GM12878 (cell line): ENCODE data around the gene UBE2O. TPM values are rescaled to one million over a fixed set of nuclear protein-coding genes. Genes with fewer than 3 reads are reported as not detected.
A peak's percentile ranks its signal among the peaks of the same experiment; 100 is the strongest.

Experiments
- ATAC-seq: fragments of 200-7000 bp; cut with Tn5 transposase; 3 replicates; pipeline ENCODE4 v1.9.1; 2020; ENCODE audit warnings: mild to moderate bottlenecking, moderate library complexity
- BruUV-seq: library from RNA; stranded (reverse); fragments of 400-500 nt; replicated peaks from 2 replicates; lab custom pipeline; 2021; lab: Mats Ljungman, UMichigan
- CTCF ChIA-PET: fragments of 300-600 bp; sonication (Branson Sonifier 250); formaldehyde crosslinking; extraction: SDS; loops from one replicate; lab custom pipeline; 2021; ENCODE audit warnings: inconsistent platforms; lab: Yijun Ruan, JAX
- POLR2A ChIA-PET: fragments of 350-600 bp; formaldehyde crosslinking; extraction: SDS; loops from one replicate; lab custom pipeline; 2021; ENCODE audit warnings: inconsistent platforms; lab: Charles Lee
- RAD21 ChIA-PET: fragments of 300-600 bp; sonication (Branson Sonifier 250); formaldehyde crosslinking; loops from one replicate; lab custom pipeline; 2023; ENCODE audit warnings: antibody characterized with exemption; ENCODE audit not compliant: unreplicated experiment; lab: Charles Lee
- SMC1A ChIA-PET: fragments of 300-600 bp; sonication (Branson Sonifier 250); formaldehyde crosslinking; loops from one replicate; lab custom pipeline; 2023; ENCODE audit not compliant: unreplicated experiment, uncharacterized antibody; lab: Charles Lee
- DNase-seq: peaks from one replicate; pipeline ENCODE4 v3.0.0-alpha.2; 2011; ENCODE audit warnings: low read depth, low spot score
- FAIRE-seq: peaks from 3 replicates; lab custom pipeline; 2011; peaks lifted over from hg19 to GRCh38; lab: Jason Lieb, UNC
- H2AFZ ChIP-seq: 2 replicates; pipeline ENCODE4 v1.6.0; 2011; ENCODE audit warnings: low read depth, low read length, control low read depth; ENCODE audit not compliant: control insufficient read depth
- H3K27ac ChIP-seq: 2 replicates; pipeline ENCODE4 v1.5.1; 2011; ENCODE audit warnings: control low read depth; ENCODE audit not compliant: control insufficient read depth, insufficient read depth
- H3K27me3 ChIP-seq, 2 experiments: replicated peaks in 1 of 2; 2 replicates each; pipeline versions ENCODE4 v1.6.0 to v1.6.1; 2011; ENCODE audit warnings: low read length in 1 of 2; ENCODE audit not compliant: control insufficient read depth in 2 of 2, insufficient read depth in 2 of 2
- H3K36me3 ChIP-seq, 2 experiments: 2 replicates each; pipeline ENCODE4 v1.5.1; 2011; ENCODE audit warnings: low read length in 1 of 2; ENCODE audit not compliant: control insufficient read depth in 2 of 2, insufficient read depth in 2 of 2
- H3K4me1 ChIP-seq: 2 replicates; pipeline ENCODE4 v1.6.1; 2011; ENCODE audit warnings: mild to moderate bottlenecking, low read length, moderate library complexity, mixed read lengths; ENCODE audit not compliant: control insufficient read depth, insufficient read depth
- H3K4me2 ChIP-seq: 2 replicates; pipeline ENCODE4 v1.6.0; 2011; ENCODE audit warnings: control low read depth; ENCODE audit not compliant: control insufficient read depth, insufficient read depth
- H3K4me3 ChIP-seq: fragments of 200-600 bp; sonication (generic); 2 replicates; pipeline ENCODE4 v1.5.1; 2016
- H3K79me2 ChIP-seq: 2 replicates; pipeline ENCODE4 v1.6.0; 2011; ENCODE audit warnings: low read length; ENCODE audit not compliant: control insufficient read depth, insufficient read depth
- H3K9ac ChIP-seq: 2 replicates; pipeline ENCODE4 v1.8.0; 2011; ENCODE audit warnings: low read length, control low read depth, mixed read lengths; ENCODE audit not compliant: control insufficient read depth, insufficient read depth
- H3K9me3 ChIP-seq: replicated peaks from 3 replicates; pipeline ENCODE4 v1.5.1; 2011; ENCODE audit warnings: mild to moderate bottlenecking, low read length; ENCODE audit not compliant: control insufficient read depth, insufficient read depth
- H4K20me1 ChIP-seq: 2 replicates; pipeline ENCODE4 v1.6.0; 2011; ENCODE audit not compliant: control insufficient read depth, insufficient read depth
- EP300 ChIP-seq, 2 experiments: fragments of 150-350 bp in 1 of 2; IDR thresholded peaks; 2 replicates each; pipeline ENCODE4 v1.6.1; 2011 to 2012; ENCODE audit warnings: low read depth in 2 of 2, low read length in 2 of 2, borderline replicate concordance in 1 of 2, improper control_type of control experiment in 1 of 2, inconsistent platforms in 1 of 2; ENCODE audit not compliant: control insufficient read depth in 1 of 2
- IKZF1 ChIP-seq: fragments of 450-650 bp; conservative IDR thresholded peaks from 2 replicates; pipeline ENCODE4 v1.6.1; 2017; ENCODE audit warnings: antibody characterized with exemption, mild to moderate bottlenecking
- KDM1A ChIP-seq: fragments of 200-600 bp; sonication (generic); IDR thresholded peaks from 2 replicates; pipeline ENCODE4 v1.6.1; 2016; ENCODE audit warnings: borderline replicate concordance
- MTA3 ChIP-seq: IDR thresholded peaks from 2 replicates; pipeline ENCODE4 v1.6.1; 2012; ENCODE audit warnings: low read length, inconsistent platforms, borderline replicate concordance
- NBN ChIP-seq: fragments of 450-650 bp; IDR thresholded peaks from 2 replicates; pipeline ENCODE4 v1.6.1; 2016
- ZBED1 ChIP-seq: IDR thresholded peaks from 2 replicates; pipeline ENCODE4 v1.6.1; 2016; ENCODE audit warnings: borderline replicate concordance
- WGBS: methylation state at CpG from one replicate; pipeline ENCODE4 v1.1.6; 2016; ENCODE audit warnings: low lambda C conversion rate; ENCODE audit not compliant: insufficient replicate concordance, insufficient coverage; ENCODE audit errors: missing lambda C conversion rate; 5-methylcytosine and 5-hydroxymethylcytosine counted together
- in situ Hi-C: fragments of 300-500 bp; cut with MboI; formaldehyde crosslinking; loops from 9 replicates; pipeline ENCODE4 v1.14.3; 2018; ENCODE audit warnings: mixed read lengths
- intact Hi-C: fragments of 100-400 bp; cut with micrococcal nuclease; formaldehyde crosslinking; loops from one replicate; pipeline ENCODE4 v1.14.2; 2022; ENCODE audit not compliant: unreplicated experiment
- polyA plus RNA-seq, 11 experiments: library from polyadenylated mRNA; depleted of rRNA in 4 of 11; unstranded in 6 of 11; stranded (reverse) in 5 of 11; fragments of >200 nt; fragmentation: Nextera tagmentation in 4 of 11; fragmentation: Illumina TruSeq in 1 of 11; extraction: Ambion mirVana in 4 of 11; extraction: Trizol in 1 of 11; gene quantifications; 1 replicate in 1 of 11; 2 replicates in 10 of 11; pipeline versions ENCODE4 v1.2.1 to v1.2.3, GENCODE V29; 2011 to 2016; ENCODE audit warnings: inconsistent platforms in 2 of 11, missing spikeins in 2 of 11, low read depth in 1 of 11
- total RNA-seq, 4 experiments: library from RNA; depleted of rRNA in 3 of 4; stranded (reverse); fragments of >200 nt in 3 of 4; fragmentation: Illumina TruSeq in 1 of 4; extraction: Trizol in 1 of 4; gene quantifications; 2 replicates each; pipeline versions ENCODE4 v1.2.1 to v1.2.3, GENCODE V29; 2013 to 2021
- TF ChIP-seq, protein P1 (sequence below): fragments of 450-650 bp; IDR thresholded peaks from 2 replicates; pipeline ENCODE4 v1.6.1; 2016; ENCODE audit warnings: mild to moderate bottlenecking, moderate library complexity, borderline replicate concordance
- TF ChIP-seq, protein P2 (sequence below): IDR thresholded peaks from 2 replicates; pipeline ENCODE4 v1.6.1; 2011; ENCODE audit warnings: borderline replicate concordance, low read depth, mild to moderate bottlenecking, moderate library complexity, mixed read lengths, low read length; ENCODE audit not compliant: insufficient read depth; ENCODE audit errors: extremely low read length
- TF ChIP-seq, protein P3 (sequence below): fragments of 450-650 bp; IDR thresholded peaks from 2 replicates; pipeline ENCODE4 v1.6.1; 2017; ENCODE audit warnings: mild to moderate bottlenecking, moderate library complexity
- TF ChIP-seq, protein P4 (sequence below): fragments of 450-650 bp; IDR thresholded peaks from 2 replicates; pipeline ENCODE4 v1.6.1; 2017; ENCODE audit warnings: low read depth, mild to moderate bottlenecking, moderate library complexity

Gene UBE2O
- total and polyA plus RNA-seq, 10 of the 15 experiments (the other 5 are each of a cell fraction or from before 2014, with no cell fraction given): 2.1 to 39.0 (median 14.1) TPM

DNA sequence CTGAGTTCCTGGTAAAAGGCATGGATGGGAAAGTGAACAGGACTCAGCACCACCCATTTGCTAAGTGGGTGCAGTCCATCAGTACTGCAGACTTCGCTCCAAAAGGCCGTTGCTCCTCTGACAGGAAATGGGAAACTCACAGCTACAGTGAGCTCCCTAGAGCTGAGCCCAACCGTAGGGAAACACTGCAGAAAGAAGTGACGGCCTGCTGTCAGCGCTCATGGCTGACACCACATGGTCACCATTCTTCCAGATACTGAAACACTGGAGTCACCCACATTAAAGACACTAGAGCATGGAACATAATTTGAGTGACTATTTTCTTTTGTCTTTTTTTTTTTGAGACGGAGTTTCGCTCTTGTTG lies 31.9 kb downstream of the UBE2O start (continued):
- TF ChIP-seq, protein P1, sequence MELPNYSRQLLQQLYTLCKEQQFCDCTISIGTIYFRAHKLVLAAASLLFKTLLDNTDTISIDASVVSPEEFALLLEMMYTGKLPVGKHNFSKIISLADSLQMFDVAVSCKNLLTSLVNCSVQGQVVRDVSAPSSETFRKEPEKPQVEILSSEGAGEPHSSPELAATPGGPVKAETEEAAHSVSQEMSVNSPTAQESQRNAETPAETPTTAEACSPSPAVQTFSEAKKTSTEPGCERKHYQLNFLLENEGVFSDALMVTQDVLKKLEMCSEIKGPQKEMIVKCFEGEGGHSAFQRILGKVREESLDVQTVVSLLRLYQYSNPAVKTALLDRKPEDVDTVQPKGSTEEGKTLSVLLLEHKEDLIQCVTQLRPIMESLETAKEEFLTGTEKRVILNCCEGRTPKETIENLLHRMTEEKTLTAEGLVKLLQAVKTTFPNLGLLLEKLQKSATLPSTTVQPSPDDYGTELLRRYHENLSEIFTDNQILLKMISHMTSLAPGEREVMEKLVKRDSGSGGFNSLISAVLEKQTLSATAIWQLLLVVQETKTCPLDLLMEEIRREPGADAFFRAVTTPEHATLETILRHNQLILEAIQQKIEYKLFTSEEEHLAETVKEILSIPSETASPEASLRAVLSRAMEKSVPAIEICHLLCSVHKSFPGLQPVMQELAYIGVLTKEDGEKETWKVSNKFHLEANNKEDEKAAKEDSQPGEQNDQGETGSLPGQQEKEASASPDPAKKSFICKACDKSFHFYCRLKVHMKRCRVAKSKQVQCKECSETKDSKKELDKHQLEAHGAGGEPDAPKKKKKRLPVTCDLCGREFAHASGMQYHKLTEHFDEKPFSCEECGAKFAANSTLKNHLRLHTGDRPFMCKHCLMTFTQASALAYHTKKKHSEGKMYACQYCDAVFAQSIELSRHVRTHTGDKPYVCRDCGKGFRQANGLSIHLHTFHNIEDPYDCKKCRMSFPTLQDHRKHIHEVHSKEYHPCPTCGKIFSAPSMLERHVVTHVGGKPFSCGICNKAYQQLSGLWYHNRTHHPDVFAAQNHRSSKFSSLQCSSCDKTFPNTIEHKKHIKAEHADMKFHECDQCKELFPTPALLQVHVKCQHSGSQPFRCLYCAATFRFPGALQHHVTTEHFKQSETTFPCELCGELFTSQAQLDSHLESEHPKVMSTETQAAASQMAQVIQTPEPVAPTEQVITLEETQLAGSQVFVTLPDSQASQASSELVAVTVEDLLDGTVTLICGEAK: no peak
- no peak for TF ChIP-seq IKZF1
- no peak for TF ChIP-seq KDM1A
- TF ChIP-seq, protein P2, sequence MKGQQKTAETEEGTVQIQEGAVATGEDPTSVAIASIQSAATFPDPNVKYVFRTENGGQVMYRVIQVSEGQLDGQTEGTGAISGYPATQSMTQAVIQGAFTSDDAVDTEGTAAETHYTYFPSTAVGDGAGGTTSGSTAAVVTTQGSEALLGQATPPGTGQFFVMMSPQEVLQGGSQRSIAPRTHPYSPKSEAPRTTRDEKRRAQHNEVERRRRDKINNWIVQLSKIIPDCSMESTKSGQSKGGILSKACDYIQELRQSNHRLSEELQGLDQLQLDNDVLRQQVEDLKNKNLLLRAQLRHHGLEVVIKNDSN: no peak
- no peak for TF ChIP-seq ZBED1

DNA sequence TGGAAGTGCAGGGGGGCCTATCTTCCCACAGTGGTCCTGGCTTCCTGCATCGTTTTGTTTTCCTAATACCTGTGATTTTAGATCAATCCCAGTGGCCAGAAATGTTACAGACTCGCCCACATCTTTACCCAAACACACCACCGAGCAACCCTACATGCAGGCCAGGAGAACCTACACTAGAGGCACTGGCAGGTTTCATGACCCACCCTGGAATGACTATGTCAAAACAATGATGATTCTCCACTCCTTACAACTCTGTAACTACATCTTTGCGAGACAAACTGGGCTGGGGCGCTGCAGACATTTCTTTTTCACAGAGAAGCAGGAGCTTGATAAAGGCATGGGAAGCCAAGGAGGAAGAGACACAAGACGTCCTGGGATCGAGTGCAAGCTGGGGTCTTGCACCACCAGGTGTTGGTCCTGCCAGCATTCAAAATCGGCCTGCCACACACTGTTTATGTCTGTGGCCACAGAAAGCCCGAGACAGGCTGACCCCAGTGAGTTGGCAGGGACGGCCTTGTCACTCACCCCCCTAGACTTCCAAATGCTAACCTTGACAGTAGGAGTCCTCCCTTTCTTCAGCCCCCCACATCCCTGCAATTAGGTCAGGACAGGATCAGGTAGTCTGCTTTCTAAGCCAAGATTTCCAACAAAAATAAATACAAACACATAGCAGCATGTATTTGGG lies 32.5 kb downstream of the UBE2O start:
- DNase-seq: no peak
- Histone ChIP-seq H3K4me1 (peaks cover 22% of the 10 kb centered on the region), H3K9ac (no peak overlapping the region), H2AFZ (no peak overlapping the region), H3K79me2 (peaks cover 30% of the 10 kb centered on the region), H3K9me3 (no peaks in the 10 kb centered on the region), H3K36me3 (peaks cover 0 to 18% of the 10 kb centered on the region in 2 experiments; a peak in 2 of 4 replicates), H3K27me3 (no peaks in the 10 kb centered on the region), H4K20me1 (no peaks in the 10 kb centered on the region; the same call in 1 of the 2 replicates), H3K4me2 (peak overlapping the region; percentile 57), H3K27ac (peak overlapping the region; percentile 39), H3K4me3 (peak overlapping the region; percentile 16; the same call in 1 of the 2 replicates)
- in situ Hi-C loops: no loop called here
- ChIA-PET CTCF (interaction anchor here (1.0 kb wide), 1 partner anchor 78 kb away, joined by 3 read pairs; no protein-coding TSS in a partner anchor), RAD21 (no interaction called here), SMC1A (interaction anchor here (1.1 kb wide), 1 partner anchor 12 kb away, joined by 6 read pairs; no protein-coding TSS in a partner anchor), POLR2A (interaction anchor here (0.6 kb wide), 1 partner anchor 41 kb away, joined by 3 read pairs; no protein-coding TSS in a partner anchor)
- no peak for FAIRE-seq
- TSS peak; percentile 25 for BruUV-seq
- peak; percentile 66 for ATAC-seq
- intact Hi-C loops: no loop called here
- WGBS: 48% methylated on average over 10 of the region's 10 CpGs
- no peak for TF ChIP-seq MTA3
- TF ChIP-seq, protein P3, sequence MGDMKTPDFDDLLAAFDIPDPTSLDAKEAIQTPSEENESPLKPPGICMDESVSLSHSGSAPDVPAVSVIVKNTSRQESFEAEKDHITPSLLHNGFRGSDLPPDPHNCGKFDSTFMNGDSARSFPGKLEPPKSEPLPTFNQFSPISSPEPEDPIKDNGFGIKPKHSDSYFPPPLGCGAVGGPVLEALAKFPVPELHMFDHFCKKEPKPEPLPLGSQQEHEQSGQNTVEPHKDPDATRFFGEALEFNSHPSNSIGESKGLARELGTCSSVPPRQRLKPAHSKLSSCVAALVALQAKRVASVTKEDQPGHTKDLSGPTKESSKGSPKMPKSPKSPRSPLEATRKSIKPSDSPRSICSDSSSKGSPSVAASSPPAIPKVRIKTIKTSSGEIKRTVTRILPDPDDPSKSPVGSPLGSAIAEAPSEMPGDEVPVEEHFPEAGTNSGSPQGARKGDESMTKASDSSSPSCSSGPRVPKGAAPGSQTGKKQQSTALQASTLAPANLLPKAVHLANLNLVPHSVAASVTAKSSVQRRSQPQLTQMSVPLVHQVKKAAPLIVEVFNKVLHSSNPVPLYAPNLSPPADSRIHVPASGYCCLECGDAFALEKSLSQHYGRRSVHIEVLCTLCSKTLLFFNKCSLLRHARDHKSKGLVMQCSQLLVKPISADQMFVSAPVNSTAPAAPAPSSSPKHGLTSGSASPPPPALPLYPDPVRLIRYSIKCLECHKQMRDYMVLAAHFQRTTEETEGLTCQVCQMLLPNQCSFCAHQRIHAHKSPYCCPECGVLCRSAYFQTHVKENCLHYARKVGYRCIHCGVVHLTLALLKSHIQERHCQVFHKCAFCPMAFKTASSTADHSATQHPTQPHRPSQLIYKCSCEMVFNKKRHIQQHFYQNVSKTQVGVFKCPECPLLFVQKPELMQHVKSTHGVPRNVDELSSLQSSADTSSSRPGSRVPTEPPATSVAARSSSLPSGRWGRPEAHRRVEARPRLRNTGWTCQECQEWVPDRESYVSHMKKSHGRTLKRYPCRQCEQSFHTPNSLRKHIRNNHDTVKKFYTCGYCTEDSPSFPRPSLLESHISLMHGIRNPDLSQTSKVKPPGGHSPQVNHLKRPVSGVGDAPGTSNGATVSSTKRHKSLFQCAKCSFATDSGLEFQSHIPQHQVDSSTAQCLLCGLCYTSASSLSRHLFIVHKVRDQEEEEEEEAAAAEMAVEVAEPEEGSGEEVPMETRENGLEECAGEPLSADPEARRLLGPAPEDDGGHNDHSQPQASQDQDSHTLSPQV: no peak
- TF ChIP-seq NBN: no peak
- TF ChIP-seq, protein P4, sequence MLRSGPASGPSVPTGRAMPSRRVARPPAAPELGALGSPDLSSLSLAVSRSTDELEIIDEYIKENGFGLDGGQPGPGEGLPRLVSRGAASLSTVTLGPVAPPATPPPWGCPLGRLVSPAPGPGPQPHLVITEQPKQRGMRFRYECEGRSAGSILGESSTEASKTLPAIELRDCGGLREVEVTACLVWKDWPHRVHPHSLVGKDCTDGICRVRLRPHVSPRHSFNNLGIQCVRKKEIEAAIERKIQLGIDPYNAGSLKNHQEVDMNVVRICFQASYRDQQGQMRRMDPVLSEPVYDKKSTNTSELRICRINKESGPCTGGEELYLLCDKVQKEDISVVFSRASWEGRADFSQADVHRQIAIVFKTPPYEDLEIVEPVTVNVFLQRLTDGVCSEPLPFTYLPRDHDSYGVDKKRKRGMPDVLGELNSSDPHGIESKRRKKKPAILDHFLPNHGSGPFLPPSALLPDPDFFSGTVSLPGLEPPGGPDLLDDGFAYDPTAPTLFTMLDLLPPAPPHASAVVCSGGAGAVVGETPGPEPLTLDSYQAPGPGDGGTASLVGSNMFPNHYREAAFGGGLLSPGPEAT: no peak
- TF ChIP-seq EP300 (IDR thresholded peaks at IDR 0.05; ENCODE audit: borderline replicate concordance in 1 of 2, control insufficient read depth in 1 of 2, low read depth in 2 of 2, low read length in 2 of 2): no peak
